Measurements from ENCODE around the gene PSEN1. TPM values are rescaled to one million over a fixed set of nuclear protein-coding genes. Genes with fewer than 3 reads are reported as not detected.

Gene PSEN1

GRCh38 chr14:73266317-73266716 lies 130.0 kb downstream of the PSEN1 start:
- Histone ChIP-seq H3K4me1 (ENCODE audit: control insufficient read depth, low read depth, low read length) (no peaks in the 10 kb centered on the region), H3K56ac (ENCODE audit: low read length) (no peak overlapping the region), H3K79me2 (ENCODE audit: control insufficient read depth, insufficient read depth, low read length) (no peaks in the 10 kb centered on the region), H4K5ac (ENCODE audit: low read length) (no peak overlapping the region), H2BK5ac (ENCODE audit: low read length) (no peak overlapping the region), H2BK120ac (ENCODE audit: low read depth, low read length) (no peak overlapping the region), H3K4me2 (ENCODE audit: low read length) (no peak overlapping the region), H3K4ac (ENCODE audit: low read depth, low read length) (no peak overlapping the region), H3K79me1 (ENCODE audit: low read length) (no peaks in the 10 kb centered on the region), H3K23ac (ENCODE audit: low read length) (no peak overlapping the region), H3K9ac (ENCODE audit: low read length) (no peak overlapping the region), H2BK15ac (replicated peaks; ENCODE audit: low read depth) (no peak overlapping the region), H3K27ac (ENCODE audit: low read depth, low read length) (no peak overlapping the region), H3K36me3 (ENCODE audit: control insufficient read depth, insufficient read depth, low read length) (no peaks in the 10 kb centered on the region), H2AK5ac (ENCODE audit: low read length) (no peak overlapping the region), H3K27me3 (ENCODE audit: insufficient read depth, low read length, poor library complexity) (no peaks in the 10 kb centered on the region), H3K4me3 (ENCODE audit: low read length) (no peak overlapping the region), H3K18ac (ENCODE audit: low read length) (no peak overlapping the region), H4K8ac (ENCODE audit: low read depth, low read length) (no peak overlapping the region)
- DNase-seq = no peak
- no CpG with 5 or more reads among the region's 7 CpGs for WGBS (ENCODE audit: extremely low coverage, insufficient coverage, low lambda C conversion rate)

- H2BK5ac ChIP-seq (ENCODE audit: low read length) = no peak overlapping the region
- H3K4ac ChIP-seq (ENCODE audit: low read depth, low read length) = no peak overlapping the region
- no peaks in the 10 kb centered on the region for H3K79me2 ChIP-seq (ENCODE audit: control insufficient read depth, insufficient read depth, low read length)
- no peaks in the 10 kb centered on the region for H3K27me3 ChIP-seq (ENCODE audit: insufficient read depth, low read length, poor library complexity)
- H2AK5ac ChIP-seq (ENCODE audit: low read length) = no peak overlapping the region
- H2BK120ac ChIP-seq (ENCODE audit: low read depth, low read length) = no peak overlapping the region
- no peak overlapping the region for H3K9ac ChIP-seq (ENCODE audit: low read length)
- H3K36me3 ChIP-seq (ENCODE audit: control insufficient read depth, insufficient read depth, low read length) = no peaks in the 10 kb centered on the region
- DNase-seq = no peak
- H3K79me1 ChIP-seq (ENCODE audit: low read length) = no peaks in the 10 kb centered on the region
- no peaks in the 10 kb centered on the region for H3K4me1 ChIP-seq (ENCODE audit: control insufficient read depth, low read depth, low read length)
- no peak overlapping the region for H4K5ac ChIP-seq (ENCODE audit: low read length)
- H3K27ac ChIP-seq (ENCODE audit: low read depth, low read length) = no peak overlapping the region
- H4K8ac ChIP-seq (ENCODE audit: low read depth, low read length) = no peak overlapping the region
- H3K56ac ChIP-seq (ENCODE audit: low read length) = no peak overlapping the region
- no peak overlapping the region for H3K4me3 ChIP-seq (ENCODE audit: low read length)
- H3K23ac ChIP-seq (ENCODE audit: low read length) = no peak overlapping the region
- H3K18ac ChIP-seq (ENCODE audit: low read length) = no peak overlapping the region
- no CpG with 5 or more reads among the region's 6 CpGs for WGBS (ENCODE audit: extremely low coverage, insufficient coverage, low lambda C conversion rate)
- H3K4me2 ChIP-seq (ENCODE audit: low read length) = no peak overlapping the region
- H2BK15ac ChIP-seq (replicated peaks; ENCODE audit: low read depth) = no peak overlapping the region
Observed at GRCh38 chr14:73267474-73267873, 131.2 kb downstream of the PSEN1 start.

GRCh38 chr14:73269729-73270531 lies 133.6 kb downstream of the PSEN1 start:
- Histone ChIP-seq H3K27ac (ENCODE audit: low read depth, low read length) (no peak overlapping the region), H2BK15ac (replicated peaks; ENCODE audit: low read depth) (no peak overlapping the region), H3K79me1 (ENCODE audit: low read length) (no peaks in the 10 kb centered on the region), H3K9ac (ENCODE audit: low read length) (peak overlapping the region; percentile 24), H2AK5ac (ENCODE audit: low read length) (no peak overlapping the region), H3K18ac (ENCODE audit: low read length) (no peak overlapping the region), H3K23ac (ENCODE audit: low read length) (peak overlapping the region; percentile 29), H3K36me3 (ENCODE audit: control insufficient read depth, insufficient read depth, low read length) (peaks cover 3% of the 10 kb centered on the region), H3K56ac (ENCODE audit: low read length) (no peak overlapping the region), H2BK120ac (ENCODE audit: low read depth, low read length) (no peak overlapping the region), H2BK5ac (ENCODE audit: low read length) (no peak overlapping the region), H3K4me2 (ENCODE audit: low read length) (no peak overlapping the region), H4K5ac (ENCODE audit: low read length) (no peak overlapping the region), H3K79me2 (ENCODE audit: control insufficient read depth, insufficient read depth, low read length) (no peaks in the 10 kb centered on the region), H3K4ac (ENCODE audit: low read depth, low read length) (no peak overlapping the region), H3K4me3 (ENCODE audit: low read length) (no peak overlapping the region), H3K27me3 (ENCODE audit: insufficient read depth, low read length, poor library complexity) (no peaks in the 10 kb centered on the region), H3K4me1 (ENCODE audit: control insufficient read depth, low read depth, low read length) (no peaks in the 10 kb centered on the region), H4K8ac (ENCODE audit: low read depth, low read length) (no peak overlapping the region)
- WGBS (ENCODE audit: extremely low coverage, insufficient coverage, low lambda C conversion rate) = no CpG with 5 or more reads among the region's 48 CpGs
- DNase-seq = no peak

- Histone ChIP-seq H2BK120ac (ENCODE audit: low read depth, low read length) (no peak overlapping the region), H3K27ac (ENCODE audit: low read depth, low read length) (no peak overlapping the region), H3K79me2 (ENCODE audit: control insufficient read depth, insufficient read depth, low read length) (no peaks in the 10 kb centered on the region), H2AK5ac (ENCODE audit: low read length) (no peak overlapping the region), H3K36me3 (ENCODE audit: control insufficient read depth, insufficient read depth, low read length) (peaks cover 4% of the 10 kb centered on the region), H3K4me3 (ENCODE audit: low read length) (no peak overlapping the region), H3K4me2 (ENCODE audit: low read length) (no peak overlapping the region), H3K56ac (ENCODE audit: low read length) (no peak overlapping the region), H3K27me3 (ENCODE audit: insufficient read depth, low read length, poor library complexity) (no peaks in the 10 kb centered on the region), H3K4ac (ENCODE audit: low read depth, low read length) (no peak overlapping the region), H4K5ac (ENCODE audit: low read length) (no peak overlapping the region), H3K9ac (ENCODE audit: low read length) (no peak overlapping the region), H3K18ac (ENCODE audit: low read length) (no peak overlapping the region), H4K8ac (ENCODE audit: low read depth, low read length) (no peak overlapping the region), H3K23ac (ENCODE audit: low read length) (no peak overlapping the region), H2BK5ac (ENCODE audit: low read length) (no peak overlapping the region), H3K4me1 (ENCODE audit: control insufficient read depth, low read depth, low read length) (no peaks in the 10 kb centered on the region), H3K79me1 (ENCODE audit: low read length) (no peaks in the 10 kb centered on the region), H2BK15ac (replicated peaks; ENCODE audit: low read depth) (no peak overlapping the region)
- DNase-seq = no peak
- whole genome bisulfite sequencing (ENCODE audit: extremely low coverage, insufficient coverage, low lambda C conversion rate) = no CpG with 5 or more reads among the region's 6 CpGs
Observed at GRCh38 chr14:73272393-73272792, 136.1 kb downstream of the PSEN1 start.

Small RNAs within 50 kb of the gene (small RNA-seq; reads per million reads assigned to genes)
- not detected for gene AC004858.1 (ENCODE audit: insufficient read depth)
- gene RNU6-419P (ENCODE audit: insufficient read depth) = not detected
